ENCODE measurements around the gene TENM4. TPM values are rescaled to one million over a fixed set of nuclear protein-coding genes. Genes with fewer than 3 reads are reported as not detected.

The TENM4 gene
- total and polyA plus RNA-seq, 10 of the 15 experiments (the other 5 are each of a cell fraction or from before 2014, with no cell fraction given): 0.03 to 0.12 (median 0.06) TPM; not detected in 7

DNA sequence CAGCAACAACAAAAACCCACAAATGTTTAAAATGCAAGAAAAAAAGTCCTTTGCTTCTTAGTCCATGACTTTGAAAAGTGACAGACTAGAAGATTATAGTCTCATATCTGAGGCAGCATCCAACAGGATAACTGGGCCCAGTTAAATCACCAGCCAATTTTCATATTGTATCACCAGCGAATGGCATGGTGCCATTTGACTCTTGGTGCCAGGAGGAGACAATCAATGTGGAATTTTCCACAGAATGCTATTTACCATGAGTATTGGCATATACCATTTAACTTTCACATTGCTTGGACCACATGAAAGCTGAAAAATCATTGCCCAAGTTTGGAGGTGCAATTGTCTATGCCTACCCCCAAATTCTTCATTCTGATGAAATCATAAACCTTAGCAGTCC lies 255.5 kb downstream of the TENM4 start:
- H3K27me3 ChIP-seq (replicated peaks in 1 of 2; ENCODE audit: control insufficient read depth in 2 of 2, insufficient read depth in 2 of 2, low read length in 1 of 2): no peaks in the 10 kb centered on the region
- no peak for ATAC-seq
- RAD21 ChIA-PET (ENCODE audit: unreplicated experiment): no interaction called here
- H2AFZ ChIP-seq (ENCODE audit: control insufficient read depth, low read depth, low read length): no peak overlapping the region
- H3K4me3 ChIP-seq: no peak overlapping the region
- in situ Hi-C loops (cut with MboI): no loop called here
- FAIRE-seq: no peak
- H3K4me2 ChIP-seq (ENCODE audit: control insufficient read depth, insufficient read depth): no peak overlapping the region
- CTCF ChIA-PET: no interaction called here
- no peaks in the 10 kb centered on the region for H3K79me2 ChIP-seq (ENCODE audit: control insufficient read depth, insufficient read depth, low read length)
- intact Hi-C loops (cut with micrococcal nuclease; ENCODE audit: unreplicated experiment): no loop called here
- WGBS (ENCODE audit: insufficient coverage, insufficient replicate concordance, low lambda C conversion rate, missing lambda C conversion rate): 0% methylated on average over 1 of the region's 1 CpG
- TF ChIP-seq, protein P1, sequence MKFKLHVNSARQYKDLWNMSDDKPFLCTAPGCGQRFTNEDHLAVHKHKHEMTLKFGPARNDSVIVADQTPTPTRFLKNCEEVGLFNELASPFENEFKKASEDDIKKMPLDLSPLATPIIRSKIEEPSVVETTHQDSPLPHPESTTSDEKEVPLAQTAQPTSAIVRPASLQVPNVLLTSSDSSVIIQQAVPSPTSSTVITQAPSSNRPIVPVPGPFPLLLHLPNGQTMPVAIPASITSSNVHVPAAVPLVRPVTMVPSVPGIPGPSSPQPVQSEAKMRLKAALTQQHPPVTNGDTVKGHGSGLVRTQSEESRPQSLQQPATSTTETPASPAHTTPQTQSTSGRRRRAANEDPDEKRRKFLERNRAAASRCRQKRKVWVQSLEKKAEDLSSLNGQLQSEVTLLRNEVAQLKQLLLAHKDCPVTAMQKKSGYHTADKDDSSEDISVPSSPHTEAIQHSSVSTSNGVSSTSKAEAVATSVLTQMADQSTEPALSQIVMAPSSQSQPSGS (IDR thresholded peaks at IDR 0.05; ENCODE audit: low read length): no peak
- TF ChIP-seq TCF7 (IDR thresholded peaks at IDR 0.05; ENCODE audit: borderline replicate concordance) (no peak), MEF2A (IDR thresholded peaks at IDR 0.05; ENCODE audit: insufficient read depth, low read depth, low read length) (no peak), ZSCAN29 (IDR thresholded peaks at IDR 0.05) (no peak), SREBF2 (IDR thresholded peaks at IDR 0.05; ENCODE audit: low read length) (no peak), SRF (IDR thresholded peaks at IDR 0.05; ENCODE audit: low read depth in 2 of 2, low read length in 2 of 2) (no peak), SUZ12 (IDR thresholded peaks at IDR 0.05; ENCODE audit: unreplicated experiment) (no peak), NBN (IDR thresholded peaks at IDR 0.05) (no peak), ZNF24 (IDR thresholded peaks at IDR 0.05) (no peak)
- TF ChIP-seq, protein P2, sequence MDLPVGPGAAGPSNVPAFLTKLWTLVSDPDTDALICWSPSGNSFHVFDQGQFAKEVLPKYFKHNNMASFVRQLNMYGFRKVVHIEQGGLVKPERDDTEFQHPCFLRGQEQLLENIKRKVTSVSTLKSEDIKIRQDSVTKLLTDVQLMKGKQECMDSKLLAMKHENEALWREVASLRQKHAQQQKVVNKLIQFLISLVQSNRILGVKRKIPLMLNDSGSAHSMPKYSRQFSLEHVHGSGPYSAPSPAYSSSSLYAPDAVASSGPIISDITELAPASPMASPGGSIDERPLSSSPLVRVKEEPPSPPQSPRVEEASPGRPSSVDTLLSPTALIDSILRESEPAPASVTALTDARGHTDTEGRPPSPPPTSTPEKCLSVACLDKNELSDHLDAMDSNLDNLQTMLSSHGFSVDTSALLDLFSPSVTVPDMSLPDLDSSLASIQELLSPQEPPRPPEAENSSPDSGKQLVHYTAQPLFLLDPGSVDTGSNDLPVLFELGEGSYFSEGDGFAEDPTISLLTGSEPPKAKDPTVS (IDR thresholded peaks at IDR 0.05; ENCODE audit: low read depth, low read length): no peak
- SMC1A ChIA-PET (ENCODE audit: uncharacterized antibody, unreplicated experiment): interaction anchor here (0.5 kb wide), 1 partner anchor 173 kb away, joined by 3 read pairs; no protein-coding TSS in a partner anchor
- H3K9me3 ChIP-seq (replicated peaks; ENCODE audit: control insufficient read depth, insufficient read depth, low read length): no peaks in the 10 kb centered on the region
- no TSS peak for BruUV-seq (replicated peaks)
- DNase-seq (ENCODE audit: low read depth, low spot score): no peak
- POLR2A ChIA-PET: no interaction called here
- H3K36me3 ChIP-seq (ENCODE audit: control insufficient read depth in 2 of 2, insufficient read depth in 2 of 2, low read length in 1 of 2): no peaks in the 10 kb centered on the region
- H3K9ac ChIP-seq (ENCODE audit: control insufficient read depth, insufficient read depth, low read length): no peak overlapping the region
- no peaks in the 10 kb centered on the region for H4K20me1 ChIP-seq (ENCODE audit: control insufficient read depth, insufficient read depth)
- no peaks in the 10 kb centered on the region for H3K4me1 ChIP-seq (ENCODE audit: control insufficient read depth, insufficient read depth, low read length)
- H3K27ac ChIP-seq (ENCODE audit: control insufficient read depth, insufficient read depth): no peak overlapping the region
